ENCODE data around the gene LRRC43. TPM values are rescaled to one million over a fixed set of nuclear protein-coding genes. Genes with fewer than 3 reads are reported as not detected.

Gene LRRC43
- polyA plus RNA-seq, 1 donor from 2014 or later, result 4.8 TPM

DNA sequence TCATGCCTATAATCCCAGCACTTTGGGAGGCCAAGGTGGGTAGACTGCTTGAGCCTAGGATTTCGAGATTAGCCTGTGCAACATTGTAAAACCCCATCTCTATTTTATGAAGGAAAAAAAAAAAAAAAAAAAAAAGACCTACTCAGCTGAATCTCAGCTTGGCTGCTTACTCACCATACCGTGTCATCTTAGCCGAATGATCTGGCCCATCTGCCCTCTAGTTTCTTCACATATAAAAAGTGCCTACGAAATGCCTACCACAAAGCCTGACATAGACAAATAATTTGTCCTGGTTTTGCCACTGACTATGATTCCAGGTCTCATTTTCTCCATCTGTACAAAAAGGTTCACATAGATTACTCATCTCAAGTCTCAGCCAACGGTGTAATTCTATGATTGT lies 32.8 kb downstream of the LRRC43 start:
- no peaks in the 10 kb centered on the region for H3K36me3 ChIP-seq (ENCODE audit: insufficient read depth, low read length)

DNA sequence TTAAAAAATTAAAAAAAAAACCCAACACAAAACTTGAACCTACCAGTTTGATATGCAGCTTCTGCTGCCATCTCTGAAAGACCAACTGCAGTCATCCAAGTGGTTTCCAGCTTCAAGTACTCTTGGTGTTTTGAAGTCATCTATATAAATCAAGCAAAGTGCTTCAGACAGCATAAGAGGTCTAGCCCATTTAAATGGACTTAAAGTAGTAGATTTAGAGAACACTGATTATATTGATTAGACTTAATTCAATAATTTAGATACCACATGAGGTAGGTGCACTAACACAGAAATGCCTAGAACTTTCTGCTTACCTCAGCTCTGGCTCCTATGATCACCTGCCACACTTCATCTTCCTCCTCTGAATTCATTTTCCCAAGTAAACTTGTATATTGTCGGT lies 33.5 kb downstream of the LRRC43 start:
- H2AFZ ChIP-seq (ENCODE audit: low read depth, low read length), result no peak overlapping the region
- no peak overlapping the region for H3K9ac ChIP-seq (ENCODE audit: low read length)
- H3K27me3 ChIP-seq (ENCODE audit: insufficient read depth, low read depth, low read length), result no peaks in the 10 kb centered on the region
- H3K9me2 ChIP-seq (ENCODE audit: insufficient read depth, low read length), result no peaks in the 10 kb centered on the region
- no peaks in the 10 kb centered on the region for H3F3A ChIP-seq (ENCODE audit: insufficient read depth, low read length, poor library complexity, severe bottlenecking)
- H3K79me2 ChIP-seq (replicated peaks; ENCODE audit: insufficient read depth, low read length), result peaks cover 8% of the 10 kb centered on the region
- no peaks in the 10 kb centered on the region for H3K36me3 ChIP-seq (ENCODE audit: insufficient read depth, low read length)
- TF ChIP-seq EZH2 (IDR thresholded peaks at IDR 0.05; ENCODE audit: borderline replicate concordance, insufficient read depth, low read length, poor library complexity, severe bottlenecking), result no peak
- no peak for TF ChIP-seq TAF1 (IDR thresholded peaks at IDR 0.05; ENCODE audit: low read depth)
- H3K4me3 ChIP-seq (ENCODE audit: low read length), result no peak overlapping the region
- no peak overlapping the region for H3K27ac ChIP-seq (ENCODE audit: low read length)
- H4K20me1 ChIP-seq (ENCODE audit: insufficient read depth), result no peaks in the 10 kb centered on the region
- H3K9me3 ChIP-seq (ENCODE audit: low read length), result no peaks in the 10 kb centered on the region
- H3K4me2 ChIP-seq (ENCODE audit: low read length), result no peak overlapping the region

More for the DNA sequence above, 32.8 kb downstream of the LRRC43 start:
- H2AFZ ChIP-seq (ENCODE audit: low read depth, low read length), result no peak overlapping the region
- no peaks in the 10 kb centered on the region for H4K20me1 ChIP-seq (ENCODE audit: insufficient read depth)
- H3K27ac ChIP-seq (ENCODE audit: low read length), result no peak overlapping the region
- H3K9me2 ChIP-seq (ENCODE audit: insufficient read depth, low read length), result no peaks in the 10 kb centered on the region
- TF ChIP-seq, protein P1, sequence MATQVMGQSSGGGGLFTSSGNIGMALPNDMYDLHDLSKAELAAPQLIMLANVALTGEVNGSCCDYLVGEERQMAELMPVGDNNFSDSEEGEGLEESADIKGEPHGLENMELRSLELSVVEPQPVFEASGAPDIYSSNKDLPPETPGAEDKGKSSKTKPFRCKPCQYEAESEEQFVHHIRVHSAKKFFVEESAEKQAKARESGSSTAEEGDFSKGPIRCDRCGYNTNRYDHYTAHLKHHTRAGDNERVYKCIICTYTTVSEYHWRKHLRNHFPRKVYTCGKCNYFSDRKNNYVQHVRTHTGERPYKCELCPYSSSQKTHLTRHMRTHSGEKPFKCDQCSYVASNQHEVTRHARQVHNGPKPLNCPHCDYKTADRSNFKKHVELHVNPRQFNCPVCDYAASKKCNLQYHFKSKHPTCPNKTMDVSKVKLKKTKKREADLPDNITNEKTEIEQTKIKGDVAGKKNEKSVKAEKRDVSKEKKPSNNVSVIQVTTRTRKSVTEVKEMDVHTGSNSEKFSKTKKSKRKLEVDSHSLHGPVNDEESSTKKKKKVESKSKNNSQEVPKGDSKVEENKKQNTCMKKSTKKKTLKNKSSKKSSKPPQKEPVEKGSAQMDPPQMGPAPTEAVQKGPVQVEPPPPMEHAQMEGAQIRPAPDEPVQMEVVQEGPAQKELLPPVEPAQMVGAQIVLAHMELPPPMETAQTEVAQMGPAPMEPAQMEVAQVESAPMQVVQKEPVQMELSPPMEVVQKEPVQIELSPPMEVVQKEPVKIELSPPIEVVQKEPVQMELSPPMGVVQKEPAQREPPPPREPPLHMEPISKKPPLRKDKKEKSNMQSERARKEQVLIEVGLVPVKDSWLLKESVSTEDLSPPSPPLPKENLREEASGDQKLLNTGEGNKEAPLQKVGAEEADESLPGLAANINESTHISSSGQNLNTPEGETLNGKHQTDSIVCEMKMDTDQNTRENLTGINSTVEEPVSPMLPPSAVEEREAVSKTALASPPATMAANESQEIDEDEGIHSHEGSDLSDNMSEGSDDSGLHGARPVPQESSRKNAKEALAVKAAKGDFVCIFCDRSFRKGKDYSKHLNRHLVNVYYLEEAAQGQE (IDR thresholded peaks at IDR 0.05; ENCODE audit: borderline replicate concordance), result no peak
- TF ChIP-seq SMC3 (conservative IDR thresholded peaks at IDR 0.05; ENCODE audit: poor library complexity) (no peak), MXI1 (conservative IDR thresholded peaks at IDR 0.05; ENCODE audit: poor library complexity, severe bottlenecking) (no peak), EP300 (conservative IDR thresholded peaks at IDR 0.05; ENCODE audit: poor library complexity, severe bottlenecking) (no peak), EZH2 (IDR thresholded peaks at IDR 0.05; ENCODE audit: borderline replicate concordance, insufficient read depth, low read length, poor library complexity, severe bottlenecking) (no peak), RAD21 (conservative IDR thresholded peaks at IDR 0.05) (no peak), TAF1 (IDR thresholded peaks at IDR 0.05; ENCODE audit: low read depth) (no peak)
- TF ChIP-seq, protein P2, sequence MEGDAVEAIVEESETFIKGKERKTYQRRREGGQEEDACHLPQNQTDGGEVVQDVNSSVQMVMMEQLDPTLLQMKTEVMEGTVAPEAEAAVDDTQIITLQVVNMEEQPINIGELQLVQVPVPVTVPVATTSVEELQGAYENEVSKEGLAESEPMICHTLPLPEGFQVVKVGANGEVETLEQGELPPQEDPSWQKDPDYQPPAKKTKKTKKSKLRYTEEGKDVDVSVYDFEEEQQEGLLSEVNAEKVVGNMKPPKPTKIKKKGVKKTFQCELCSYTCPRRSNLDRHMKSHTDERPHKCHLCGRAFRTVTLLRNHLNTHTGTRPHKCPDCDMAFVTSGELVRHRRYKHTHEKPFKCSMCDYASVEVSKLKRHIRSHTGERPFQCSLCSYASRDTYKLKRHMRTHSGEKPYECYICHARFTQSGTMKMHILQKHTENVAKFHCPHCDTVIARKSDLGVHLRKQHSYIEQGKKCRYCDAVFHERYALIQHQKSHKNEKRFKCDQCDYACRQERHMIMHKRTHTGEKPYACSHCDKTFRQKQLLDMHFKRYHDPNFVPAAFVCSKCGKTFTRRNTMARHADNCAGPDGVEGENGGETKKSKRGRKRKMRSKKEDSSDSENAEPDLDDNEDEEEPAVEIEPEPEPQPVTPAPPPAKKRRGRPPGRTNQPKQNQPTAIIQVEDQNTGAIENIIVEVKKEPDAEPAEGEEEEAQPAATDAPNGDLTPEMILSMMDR (IDR thresholded peaks at IDR 0.05; ENCODE audit: poor library complexity, severe bottlenecking), result no peak
- H3K79me2 ChIP-seq (replicated peaks; ENCODE audit: insufficient read depth, low read length), result peaks cover 3% of the 10 kb centered on the region
- H3K9ac ChIP-seq (ENCODE audit: low read length), result no peak overlapping the region
- no peak overlapping the region for H3K4me2 ChIP-seq (ENCODE audit: low read length)
- no peaks in the 10 kb centered on the region for H3F3A ChIP-seq (ENCODE audit: insufficient read depth, low read length, poor library complexity, severe bottlenecking)
- H3K27me3 ChIP-seq (ENCODE audit: insufficient read depth, low read depth, low read length), result no peaks in the 10 kb centered on the region
- no peaks in the 10 kb centered on the region for H3K9me3 ChIP-seq (ENCODE audit: low read length)
- H3K4me3 ChIP-seq (ENCODE audit: low read length), result no peak overlapping the region

All from neural cell (in vitro differentiated cells).